OCI-LY7 (cell line): ENCODE measurements around the gene GLRX5.

ENCODE experiments used
- EZH2phosphoT487 ChIP-seq: fragments of 200-600 bp; sonication (generic); IDR thresholded peaks from 2 replicates; pipeline ENCODE4 v1.6.1; 2018; ENCODE audit warnings: low read depth, borderline replicate concordance, mild to moderate bottlenecking, mixed run types, antibody characterized with exemption, low read length, moderate library complexity, mixed read lengths
- TF ChIP-seq, protein P1 (sequence below): fragments of 200-600 bp; sonication (generic); conservative IDR thresholded peaks from 2 replicates; pipeline ENCODE4 v1.5.1; 2014; ENCODE audit warnings: mild to moderate bottlenecking, antibody characterized with exemption, low read length, moderate library complexity, mixed read lengths

DNA sequence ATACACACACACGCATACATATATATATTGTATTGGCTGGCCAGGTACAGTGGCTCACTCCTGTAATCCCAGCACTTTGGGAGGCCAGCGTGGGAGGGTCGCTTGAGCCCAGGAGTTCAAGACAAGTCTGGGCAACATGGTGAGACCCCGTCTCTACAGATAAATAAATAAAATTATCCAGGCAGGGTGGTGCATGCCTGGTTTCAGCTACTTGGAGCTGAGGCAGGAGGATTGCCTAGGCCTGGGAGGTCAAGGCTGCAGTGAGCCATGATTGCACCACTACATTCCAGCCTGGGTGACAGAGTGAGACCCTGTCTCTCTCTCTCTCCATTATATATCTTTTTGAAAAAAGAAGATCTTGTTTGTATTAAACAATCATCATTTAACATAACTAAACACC, 13.8 kb upstream of the GLRX5 start:
- TF ChIP-seq, protein P1, sequence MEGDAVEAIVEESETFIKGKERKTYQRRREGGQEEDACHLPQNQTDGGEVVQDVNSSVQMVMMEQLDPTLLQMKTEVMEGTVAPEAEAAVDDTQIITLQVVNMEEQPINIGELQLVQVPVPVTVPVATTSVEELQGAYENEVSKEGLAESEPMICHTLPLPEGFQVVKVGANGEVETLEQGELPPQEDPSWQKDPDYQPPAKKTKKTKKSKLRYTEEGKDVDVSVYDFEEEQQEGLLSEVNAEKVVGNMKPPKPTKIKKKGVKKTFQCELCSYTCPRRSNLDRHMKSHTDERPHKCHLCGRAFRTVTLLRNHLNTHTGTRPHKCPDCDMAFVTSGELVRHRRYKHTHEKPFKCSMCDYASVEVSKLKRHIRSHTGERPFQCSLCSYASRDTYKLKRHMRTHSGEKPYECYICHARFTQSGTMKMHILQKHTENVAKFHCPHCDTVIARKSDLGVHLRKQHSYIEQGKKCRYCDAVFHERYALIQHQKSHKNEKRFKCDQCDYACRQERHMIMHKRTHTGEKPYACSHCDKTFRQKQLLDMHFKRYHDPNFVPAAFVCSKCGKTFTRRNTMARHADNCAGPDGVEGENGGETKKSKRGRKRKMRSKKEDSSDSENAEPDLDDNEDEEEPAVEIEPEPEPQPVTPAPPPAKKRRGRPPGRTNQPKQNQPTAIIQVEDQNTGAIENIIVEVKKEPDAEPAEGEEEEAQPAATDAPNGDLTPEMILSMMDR, result no peak
- TF ChIP-seq EZH2phosphoT487, result no peak
